D341Med (cell line): ENCODE results near the gene TTLL11.
A peak's percentile ranks its signal among the peaks of the same experiment; 100 is the strongest.

Experiments
- DNase-seq: peaks from one replicate; pipeline ENCODE4 v3.0.0; 2012; ENCODE audit warnings: low spot score

TTLL11 gene

DNA sequence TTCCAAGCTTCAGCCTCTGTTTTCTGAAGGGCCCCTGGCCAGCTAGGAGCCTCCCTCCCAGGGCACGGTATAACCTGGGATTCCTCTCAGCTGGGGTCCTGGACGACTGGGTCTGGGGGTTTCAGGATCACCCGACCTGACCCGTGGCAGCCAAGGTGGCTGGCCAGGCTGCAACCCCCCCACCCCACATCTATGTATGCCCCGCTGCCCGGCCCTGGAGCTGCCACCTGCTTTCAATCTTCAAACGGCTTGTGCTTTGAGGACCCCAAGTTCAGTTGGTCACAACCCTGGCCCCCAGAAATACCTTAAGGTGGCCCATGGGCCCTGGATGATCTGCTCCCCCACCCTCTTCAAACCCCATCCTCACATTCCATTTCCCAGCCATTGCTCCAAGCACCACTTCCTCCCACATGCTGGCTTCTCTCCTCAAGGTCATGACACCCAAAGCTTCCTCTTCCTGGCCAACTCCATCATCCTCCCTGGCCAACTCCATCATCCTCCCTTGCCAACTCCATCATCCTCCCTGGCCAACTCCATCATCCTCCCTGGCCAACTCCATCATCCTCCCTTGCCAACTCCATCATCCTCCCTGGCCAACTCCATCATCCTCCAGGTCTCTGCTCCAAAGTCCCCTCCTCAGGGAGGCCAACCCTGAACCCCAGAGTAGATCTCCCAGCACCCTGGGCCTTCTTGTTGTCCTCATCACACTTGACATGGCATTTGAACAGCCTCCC, 17.2 kb upstream of the TTLL11 start:
- no peak for DNase-seq

DNA sequence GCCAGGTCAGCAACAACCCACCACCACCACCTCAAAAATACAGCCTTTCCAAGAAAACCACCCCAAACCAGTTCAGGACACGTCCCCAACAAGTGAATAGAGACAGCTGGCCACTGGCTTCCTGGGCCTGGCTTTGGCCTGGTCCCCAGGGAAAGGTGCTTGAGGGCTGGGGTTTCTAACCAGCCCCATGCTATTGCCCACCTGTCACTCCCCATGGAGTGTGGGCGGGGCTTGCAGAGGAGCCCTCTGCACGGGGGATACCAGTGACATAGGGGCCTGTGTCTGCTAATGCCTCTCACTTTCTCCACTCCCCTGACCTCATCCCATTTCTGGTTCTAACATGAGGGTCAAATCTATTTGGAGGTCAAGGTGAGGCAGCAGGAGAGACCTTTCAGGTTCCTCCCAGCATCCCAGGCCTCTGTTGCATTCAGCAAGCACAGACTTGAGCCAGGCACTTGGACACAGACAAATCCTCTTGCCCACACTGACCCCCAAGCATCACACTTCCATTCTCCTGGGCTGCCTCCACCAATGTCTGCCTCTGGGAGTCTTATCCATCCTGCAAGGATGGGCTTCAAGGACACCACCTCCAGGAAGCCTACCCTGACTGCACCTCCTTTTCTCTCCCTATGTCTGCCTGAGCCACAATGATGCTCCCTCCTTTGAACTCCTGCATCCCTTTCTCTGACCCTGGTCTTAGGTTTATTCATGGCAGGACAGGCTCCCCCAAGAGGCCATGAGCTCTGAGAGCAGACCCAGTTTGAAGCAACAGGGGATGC, 16.1 kb upstream of the TTLL11 start:
- no peak for DNase-seq

DNA sequence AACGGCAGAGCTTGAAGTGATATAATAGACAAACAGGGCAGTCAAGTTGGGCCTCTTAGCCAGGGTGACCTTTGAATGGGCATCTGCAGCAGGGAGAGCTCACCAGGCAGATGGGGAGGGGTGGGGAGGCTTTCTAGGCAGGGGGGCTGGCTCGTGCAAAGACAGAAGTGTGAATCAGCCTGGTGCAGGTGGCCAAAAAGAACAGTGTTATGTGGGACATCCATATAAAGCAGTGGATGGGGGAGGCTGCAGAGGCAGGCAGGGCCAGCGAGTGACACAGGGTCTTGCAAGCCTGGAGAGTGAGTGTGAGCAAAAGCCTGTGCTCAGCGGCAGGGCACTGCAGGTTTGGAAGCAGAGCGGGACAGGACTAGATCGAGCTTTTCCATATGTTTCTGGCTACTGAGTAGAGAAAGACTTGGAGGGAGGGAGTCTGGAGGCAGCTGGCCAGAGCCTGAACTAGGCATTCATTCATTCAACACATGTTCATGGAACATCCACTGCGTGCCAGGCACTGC, 14.2 kb upstream of the TTLL11 start:
- DNase-seq, result no peak

DNA sequence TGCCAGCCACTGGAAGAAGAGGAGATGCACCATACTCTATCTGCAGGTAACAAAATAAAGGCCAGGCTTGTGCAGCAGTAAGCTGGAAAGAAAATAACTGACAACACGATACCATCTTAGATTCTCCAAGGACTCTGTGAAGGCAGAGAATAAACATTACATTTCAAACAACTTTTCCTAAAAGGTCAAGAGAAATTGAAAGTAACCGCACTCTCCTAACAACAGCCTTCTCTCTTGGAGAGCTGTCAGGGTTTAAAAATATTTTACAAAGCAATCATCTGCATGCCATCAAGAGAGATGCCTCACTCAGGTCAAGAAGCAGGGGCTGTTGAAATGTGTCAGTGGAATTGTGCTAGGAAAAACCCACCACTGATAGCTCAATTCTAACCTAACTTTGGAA, 13.5 kb upstream of the TTLL11 start:
- no peak for DNase-seq

- DNase-seq, result no peak
These were observed 10.9 kb upstream of the TTLL11 start for GRCh38 chr9:122103985-122104384.

GRCh38 chr9:122102156-122102555, 9.0 kb upstream of the TTLL11 start:
- DNase-seq, result no peak

- no peak for DNase-seq
These were observed 7.6 kb upstream of the TTLL11 start for GRCh38 chr9:122100756-122101155.

DNA sequence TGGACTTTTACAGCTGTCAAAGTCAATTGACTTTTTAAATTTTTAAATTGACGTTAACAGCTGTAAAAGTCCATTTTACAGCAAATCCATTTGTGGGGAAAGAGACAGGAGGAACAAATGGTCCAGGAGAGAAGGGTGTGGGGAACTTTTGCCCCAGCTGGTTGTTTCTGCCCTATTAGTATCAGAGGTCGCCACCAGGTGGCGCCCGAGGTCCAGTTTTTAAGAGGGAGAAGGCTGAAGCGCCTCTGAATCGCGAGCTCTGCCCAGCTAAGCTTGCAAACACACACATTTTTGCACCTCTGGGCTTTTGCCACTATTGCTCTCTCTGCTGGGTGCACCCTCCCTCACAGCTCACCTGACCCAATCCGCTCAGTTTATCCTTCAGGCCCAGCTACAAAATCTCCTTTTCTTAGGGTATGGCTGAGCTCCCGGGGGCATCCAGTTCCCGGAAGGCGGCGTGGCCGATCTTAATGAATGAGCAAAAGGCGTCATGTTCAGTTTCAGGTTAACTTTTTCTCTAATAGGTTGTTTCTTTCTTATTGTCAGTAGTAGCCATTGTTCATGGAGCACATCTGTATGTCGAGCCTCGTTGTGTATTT, 6.3 kb upstream of the TTLL11 start:
- peak; percentile 84 for DNase-seq

GRCh38 chr9:122097679-122098315, 4.7 kb upstream of the TTLL11 start:
- DNase-seq, result no peak

GRCh38 chr9:122096620-122097415, 3.7 kb upstream of the TTLL11 start:
- DNase-seq, result no peak

GRCh38 chr9:122095010-122095767, 2.1 kb upstream of the TTLL11 start:
- DNase-seq, result no peak

DNA sequence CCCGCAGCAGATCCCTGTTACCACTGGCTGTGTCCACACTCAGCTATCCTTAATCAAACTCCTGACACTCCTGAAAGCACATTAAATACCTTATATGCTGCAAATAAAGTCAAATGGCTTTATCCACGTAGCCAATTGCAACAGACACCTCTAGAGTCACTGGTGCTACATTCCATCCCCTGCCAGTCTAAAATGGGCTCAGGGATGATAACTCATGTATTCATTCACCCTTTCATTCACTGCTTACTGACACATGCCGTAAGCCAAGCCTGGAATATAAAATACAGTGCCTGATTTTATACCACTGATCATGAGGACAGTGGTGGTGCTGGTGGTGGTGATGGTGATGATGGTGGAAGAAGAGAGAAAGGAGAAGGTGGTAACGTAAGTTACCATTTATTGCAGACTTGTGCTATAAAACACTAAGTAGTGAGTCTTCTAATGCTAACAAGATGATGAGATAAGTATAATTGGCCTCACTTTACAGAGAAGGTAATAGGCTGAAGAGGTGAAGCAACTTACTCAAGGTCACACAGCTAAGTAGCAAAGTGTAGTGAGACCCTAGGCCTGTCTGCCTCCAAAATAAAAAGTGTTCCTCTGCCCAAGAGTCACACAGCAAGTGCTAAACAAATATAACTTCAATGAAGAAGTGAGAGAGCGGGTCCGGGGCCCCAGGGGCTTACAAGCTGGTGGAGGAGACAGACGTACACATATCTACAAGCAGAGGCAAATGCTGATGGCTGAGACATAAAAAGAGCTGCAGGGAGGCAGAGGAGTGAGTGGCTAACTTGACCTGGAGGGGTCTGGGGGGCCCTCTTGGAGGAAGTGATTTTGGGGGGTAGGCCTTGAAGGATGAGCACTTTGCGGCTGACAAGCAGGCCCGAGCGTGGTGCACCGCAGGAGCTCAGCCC, 1.2 kb downstream of the TTLL11 start:
- no peak for DNase-seq

DNA sequence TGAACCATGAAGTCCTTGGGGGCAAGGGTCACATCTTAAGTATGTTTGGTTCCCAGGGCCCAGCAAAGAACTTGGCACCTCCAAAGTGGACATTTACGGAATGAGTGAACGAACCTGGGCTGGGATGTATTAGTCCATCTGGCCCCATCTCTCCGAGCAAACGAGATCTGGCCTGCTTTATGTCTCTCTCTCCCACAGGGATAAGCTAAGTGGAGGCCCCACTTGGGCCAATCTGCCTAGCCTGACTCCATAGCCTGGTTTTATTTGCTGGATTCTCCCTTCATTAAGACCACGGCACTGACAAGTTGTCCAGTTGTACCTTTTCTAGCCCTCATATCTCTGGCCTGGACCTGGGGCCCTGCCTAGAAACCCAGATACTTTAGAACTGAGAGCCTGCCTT, 2.1 kb downstream of the TTLL11 start:
- DNase-seq, result no peak

DNA sequence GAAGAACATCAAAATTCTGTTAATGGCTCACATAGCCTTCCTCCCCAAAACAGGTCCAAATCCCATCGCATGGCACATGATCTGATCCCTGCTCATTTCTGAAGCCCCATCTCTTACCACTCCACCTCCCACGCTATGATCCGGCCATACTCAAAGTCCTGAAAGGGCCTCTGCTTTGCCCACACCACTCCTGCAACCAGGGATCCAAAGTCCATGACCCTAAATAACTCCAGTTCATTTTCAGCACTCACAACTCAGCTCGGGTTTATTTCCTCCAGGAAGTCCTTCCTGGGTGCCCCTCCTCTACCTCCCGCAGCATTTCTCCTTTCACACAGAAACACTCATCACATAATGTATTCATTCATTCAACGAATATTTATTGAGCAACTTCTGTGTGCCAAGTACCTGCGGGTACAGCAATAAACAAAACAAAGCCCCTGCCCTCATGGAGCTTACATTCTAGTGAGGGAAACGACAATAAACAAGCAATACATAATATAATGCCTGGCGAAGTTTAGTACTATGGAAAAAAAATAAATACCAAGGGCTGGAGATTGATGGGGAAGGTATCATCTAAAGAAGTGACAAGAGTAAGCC, 2.7 kb downstream of the TTLL11 start:
- no peak for DNase-seq

DNA sequence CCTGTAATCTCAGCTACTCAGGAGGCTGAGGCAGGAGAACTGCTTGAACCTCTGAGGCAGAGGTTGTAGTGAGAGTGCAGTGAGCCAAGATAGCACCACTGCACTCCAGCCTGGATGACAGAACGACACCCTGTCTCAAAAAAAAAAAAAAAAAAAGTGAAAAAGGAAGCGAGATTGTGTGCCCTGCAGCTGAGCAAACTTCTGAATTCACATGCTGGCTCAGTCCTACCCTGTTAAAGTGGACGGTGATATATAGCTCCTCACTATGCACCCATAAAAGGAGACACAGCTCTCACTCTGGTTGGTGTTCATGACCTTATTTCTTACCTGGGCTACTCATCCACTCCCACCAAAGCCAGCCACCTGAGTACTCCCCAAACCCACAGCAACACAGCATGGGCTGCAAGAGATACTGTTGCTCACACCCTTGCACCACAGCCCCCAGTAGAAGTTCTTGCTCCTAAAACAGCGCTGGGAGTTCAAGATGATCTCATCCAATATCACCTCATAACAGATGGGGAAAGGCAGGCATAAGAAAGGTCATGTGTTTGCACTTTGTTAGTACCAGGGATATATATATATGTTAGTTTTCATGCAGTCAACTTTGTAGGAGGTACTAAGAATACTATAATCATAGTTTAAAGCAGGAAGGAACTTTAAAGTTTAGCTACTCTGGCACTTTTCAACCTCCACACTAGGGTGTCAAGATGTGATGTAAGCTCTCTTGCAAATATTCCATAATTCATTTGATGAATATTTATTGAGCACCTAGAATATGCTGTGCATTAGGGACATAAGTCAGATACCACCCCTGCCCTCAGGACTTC, 4.0 kb downstream of the TTLL11 start:
- no peak for DNase-seq

DNA sequence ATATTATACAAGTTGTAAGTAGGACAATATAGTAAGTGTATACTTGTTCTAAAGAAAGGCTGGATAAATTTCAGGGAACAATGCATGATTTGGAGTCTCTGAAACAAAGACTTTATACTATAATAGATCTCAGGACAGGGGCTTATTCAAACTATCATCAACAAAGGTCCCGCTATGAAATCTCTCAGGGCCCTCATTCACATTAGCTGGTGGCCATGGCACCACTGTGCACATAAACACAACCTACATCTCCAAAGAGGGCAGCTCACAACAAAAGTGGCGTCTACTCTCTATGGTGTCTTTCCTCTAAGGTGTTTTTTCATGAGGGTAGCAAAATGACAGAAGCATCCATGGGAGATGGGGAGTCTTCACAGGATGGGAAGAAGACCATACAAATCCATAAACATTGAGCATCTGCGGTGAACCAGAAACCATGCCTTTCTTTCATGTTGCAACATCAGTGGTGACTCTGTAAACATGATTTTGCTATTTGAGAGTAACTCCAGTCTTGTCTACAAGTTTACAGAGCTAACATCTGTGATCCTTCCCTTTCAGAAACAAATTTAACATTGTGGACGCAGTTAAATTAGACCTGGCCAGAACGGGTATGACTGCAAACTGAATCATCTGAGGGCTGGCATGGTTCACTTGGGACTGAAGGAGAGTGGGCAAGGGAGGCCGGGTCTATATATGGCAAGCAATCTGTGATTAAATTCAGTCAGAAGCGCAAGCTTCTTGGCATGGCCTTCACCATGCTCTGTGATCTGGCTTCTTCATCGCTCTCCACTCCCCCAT, 5.5 kb downstream of the TTLL11 start:
- no peak for DNase-seq

GRCh38 chr9:122086873-122087272, 6.2 kb downstream of the TTLL11 start:
- no peak for DNase-seq

- no peak for DNase-seq
These were observed 7.8 kb downstream of the TTLL11 start for GRCh38 chr9:122085260-122085659.
